Gastrocnemius medialis (tissue), 4 donors: ENCODE data around the gene PFKFB3. TPM values are rescaled to one million over a fixed set of nuclear protein-coding genes. Genes with fewer than 3 reads are reported as not detected.

Experiments used
- ATAC-seq, 2 donors: fragments of 150-250 bp; one replicate each; pipeline ENCODE4 v1.9.1; 2016
- DNase-seq, 2 donors: peaks; one replicate each; pipeline ENCODE4 v3.0.0-alpha.2; 2019
- H3K27ac ChIP-seq, 4 donors: fragments of 200-600 bp; sonication (generic); 1 replicate in 1 of 4; 2 replicates in 3 of 4; pipeline ENCODE4 v1.5.1; 2016 to 2018; ENCODE audit warnings: mild to moderate bottlenecking in 2 of 4, moderate library complexity in 1 of 4
- H3K27me3 ChIP-seq, 3 donors: fragments of 200-600 bp; sonication (generic) in 2 of 3; 1 replicate in 1 of 3; 2 replicates in 2 of 3; pipeline versions ENCODE4 v1.5.1 to v1.6.0; 2016 to 2019; ENCODE audit warnings: mild to moderate bottlenecking in 1 of 3, moderate library complexity in 1 of 3
- H3K36me3 ChIP-seq, 2 donors: fragments of 200-600 bp; sonication (generic) in 1 of 2; one replicate each; pipeline ENCODE4 v1.5.1; 2017 to 2018
- H3K4me1 ChIP-seq, 2 donors: fragments of 200-600 bp; sonication (generic) in 1 of 2; one replicate each; pipeline ENCODE4 v1.5.1; 2016 to 2017; ENCODE audit warnings: mild to moderate bottlenecking in 2 of 2
- H3K4me3 ChIP-seq, 4 donors: fragments of 200-600 bp; sonication (generic) in 3 of 4; 1 replicate in 1 of 4; 2 replicates in 3 of 4; pipeline ENCODE4 v1.5.1; 2016 to 2019; ENCODE audit warnings: mild to moderate bottlenecking in 2 of 4
- H3K9me3 ChIP-seq, 3 donors: fragments of 200-600 bp; sonication (generic) in 2 of 3; 1 replicate in 1 of 3; 2 replicates in 2 of 3; pipeline ENCODE4 v1.5.1; 2016 to 2019
- POLR2A ChIP-seq, 2 donors: fragments of 450-650 bp; IDR thresholded peaks; one replicate each; pipeline ENCODE4 v1.6.1; 2017; ENCODE audit warnings: antibody characterized with exemption in 2 of 2, mild to moderate bottlenecking in 2 of 2, moderate library complexity in 2 of 2
- in situ Hi-C, 4 donors: fragments of 200-750 bp; cut with MboI; loops; one replicate each; pipeline versions ENCODE4 v1.15.0 to v1.8.0; 2017; ENCODE audit warnings: low sequenced_read_pairs in 4 of 4
- intact Hi-C: fragments of 100-400 bp; cut with DNase I; formaldehyde crosslinking; loops from one replicate; pipeline ENCODE4 v1.15.1; 2023; ENCODE audit warnings: low total_unique reads
- total RNA-seq, 4 donors: library from RNA; depleted of rRNA; stranded (reverse); fragments of >200 nt; gene quantifications; one replicate each; pipeline versions ENCODE4 v1.1.0 to v1.2.3, GENCODE V29; 2016
- TF ChIP-seq, protein P1 (sequence below), 5 experiments: fragments of 450-650 bp in 3 of 5; fragments of 200-600 bp in 2 of 5; sonication (generic) in 2 of 5; IDR thresholded peaks in 4 of 5; conservative IDR thresholded peaks in 1 of 5; 1 replicate in 4 of 5; 2 replicates in 1 of 5; pipeline ENCODE4 v1.5.1; 2016 to 2019; ENCODE audit warnings: antibody characterized with exemption in 5 of 5, mild to moderate bottlenecking in 3 of 5, moderate library complexity in 3 of 5

PFKFB3 gene
- total RNA-seq, 4 donors from 2014 or later, result 218 to 1,159 (median 337) TPM

DNA sequence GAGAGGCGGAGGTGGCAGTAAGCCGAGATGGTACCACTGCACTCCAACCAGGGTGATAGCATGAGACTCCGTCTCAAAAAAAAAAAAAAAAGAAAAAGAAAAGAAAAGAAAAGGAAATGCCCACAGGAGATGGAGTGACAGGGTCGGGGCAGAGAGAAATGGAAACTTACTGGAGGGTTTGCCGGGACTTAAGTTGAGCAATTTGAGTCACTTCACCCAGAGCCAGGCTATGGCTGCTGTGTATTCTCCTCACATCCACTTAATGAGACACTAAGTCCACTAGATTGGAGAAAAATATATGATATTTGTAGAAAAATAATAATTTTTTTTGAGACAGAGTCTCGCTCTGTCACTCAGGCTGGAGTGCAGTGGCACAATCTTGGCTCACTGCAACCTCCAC, 4.6 kb upstream of the PFKFB3 start:
- intact Hi-C loops, result no loop called here

DNA sequence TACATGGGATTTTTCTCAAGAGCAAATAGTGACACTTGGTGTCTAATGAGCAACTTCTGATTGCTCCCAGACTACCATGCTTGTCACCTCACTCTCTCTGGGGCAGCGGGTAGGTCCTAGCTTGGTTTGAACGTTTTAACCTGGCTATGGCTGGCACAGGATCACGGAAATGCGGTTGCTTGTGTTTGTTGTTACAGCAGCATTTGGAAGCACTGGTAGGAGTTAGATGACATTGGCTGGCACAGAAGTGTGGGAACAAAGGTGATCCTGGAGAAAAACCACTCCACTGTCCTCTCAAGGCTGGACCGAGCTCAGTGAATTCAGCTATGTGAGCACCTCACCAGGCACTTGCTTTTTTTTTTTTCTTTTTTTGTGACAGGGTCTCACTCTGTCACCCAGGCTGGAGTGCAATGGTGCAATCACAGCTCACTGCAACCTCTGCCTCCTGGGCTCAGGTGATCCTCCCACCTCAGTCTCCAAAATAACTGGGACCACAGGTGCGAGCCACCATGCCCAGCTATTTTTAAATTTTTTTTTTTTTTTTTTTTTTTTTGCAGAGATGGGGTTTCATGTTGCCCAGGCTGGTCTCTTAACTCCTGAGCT, 3.5 kb upstream of the PFKFB3 start:
- peak overlapping the region; percentile 89 to 98 (median 95) for H3K27ac ChIP-seq
- H3K36me3 ChIP-seq, result no peaks in the 10 kb centered on the region
- intact Hi-C loops, result no loop called here
- ATAC-seq (peak; percentile 5 to 11), DNase-seq (peak in 1 of 2 donors; percentile 75)
- peaks cover 56 to 57% of the 10 kb centered on the region in 2 donors for H3K4me1 ChIP-seq
- TF ChIP-seq POLR2A (IDR thresholded peaks at IDR 0.05), result peak in 1 of 2 donors; percentile 45
- TF ChIP-seq, protein P1, sequence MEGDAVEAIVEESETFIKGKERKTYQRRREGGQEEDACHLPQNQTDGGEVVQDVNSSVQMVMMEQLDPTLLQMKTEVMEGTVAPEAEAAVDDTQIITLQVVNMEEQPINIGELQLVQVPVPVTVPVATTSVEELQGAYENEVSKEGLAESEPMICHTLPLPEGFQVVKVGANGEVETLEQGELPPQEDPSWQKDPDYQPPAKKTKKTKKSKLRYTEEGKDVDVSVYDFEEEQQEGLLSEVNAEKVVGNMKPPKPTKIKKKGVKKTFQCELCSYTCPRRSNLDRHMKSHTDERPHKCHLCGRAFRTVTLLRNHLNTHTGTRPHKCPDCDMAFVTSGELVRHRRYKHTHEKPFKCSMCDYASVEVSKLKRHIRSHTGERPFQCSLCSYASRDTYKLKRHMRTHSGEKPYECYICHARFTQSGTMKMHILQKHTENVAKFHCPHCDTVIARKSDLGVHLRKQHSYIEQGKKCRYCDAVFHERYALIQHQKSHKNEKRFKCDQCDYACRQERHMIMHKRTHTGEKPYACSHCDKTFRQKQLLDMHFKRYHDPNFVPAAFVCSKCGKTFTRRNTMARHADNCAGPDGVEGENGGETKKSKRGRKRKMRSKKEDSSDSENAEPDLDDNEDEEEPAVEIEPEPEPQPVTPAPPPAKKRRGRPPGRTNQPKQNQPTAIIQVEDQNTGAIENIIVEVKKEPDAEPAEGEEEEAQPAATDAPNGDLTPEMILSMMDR (IDR thresholded peaks at IDR 0.05 in 4 of 5, conservative IDR thresholded peaks at IDR 0.05 in 1 of 5), result no peak
- H3K27me3 ChIP-seq, result no peaks in the 10 kb centered on the region
- H3K4me3 ChIP-seq, result no peak overlapping the region
- H3K9me3 ChIP-seq, result no peaks in the 10 kb centered on the region
- in situ Hi-C loops, result loop anchor here in 1 of 4 donors (5.0 to 25.0 kb wide), 2 partner anchors 37 to 1537 kb away; no protein-coding TSS in a partner anchor

More for the DNA sequence above, 4.6 kb upstream of the PFKFB3 start:
- no peak for DNase-seq
- peak overlapping the region; percentile 89 to 98 (median 95) for H3K27ac ChIP-seq
- H3K4me1 ChIP-seq, result peaks cover 66 to 67% of the 10 kb centered on the region in 2 donors
- H3K4me3 ChIP-seq, result no peak overlapping the region
- H3K9me3 ChIP-seq, result no peaks in the 10 kb centered on the region
- in situ Hi-C loops, result loop anchor here in 1 of 4 donors (5.0 to 25.0 kb wide), 2 partner anchors 36 to 1536 kb away; no protein-coding TSS in a partner anchor
- ATAC-seq, result no peak
- no peak for TF ChIP-seq POLR2A (IDR thresholded peaks at IDR 0.05)
- TF ChIP-seq, protein P1 (IDR thresholded peaks at IDR 0.05 in 4 of 5, conservative IDR thresholded peaks at IDR 0.05 in 1 of 5), result no peak
- H3K36me3 ChIP-seq, result no peaks in the 10 kb centered on the region
- H3K27me3 ChIP-seq, result no peaks in the 10 kb centered on the region

DNA sequence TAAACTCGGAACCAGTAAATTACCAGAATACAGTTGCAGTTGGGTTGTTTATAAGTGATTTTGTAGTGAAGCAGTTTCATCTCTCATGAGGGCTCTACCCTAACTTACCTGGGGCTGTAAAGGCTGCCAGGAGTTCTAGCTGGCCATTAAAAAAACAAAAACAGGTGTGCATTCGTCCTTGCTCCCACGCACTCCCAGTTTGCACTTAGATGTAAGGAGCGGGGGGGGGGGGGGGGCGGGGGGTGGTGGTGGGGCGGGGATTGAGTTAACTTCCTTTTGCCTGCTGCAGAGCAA, 2.3 kb upstream of the PFKFB3 start:
- peak overlapping the region; percentile 89 to 98 (median 95) for H3K27ac ChIP-seq
- ATAC-seq, result no peak
- intact Hi-C loops (loop anchor here (1.0 to 2.0 kb wide), 2 partner anchors 26 to 37 kb away; no protein-coding TSS in a partner anchor), in situ Hi-C loops (loop anchor here in 3 of 4 donors (10.0 kb wide), 2 partner anchors 46 to 96 kb away; no protein-coding TSS in a partner anchor)
- H3K4me3 ChIP-seq, result peak overlapping the region in 3 of 4 donors; percentile 67 to 100 (median 99)
- no peak for TF ChIP-seq POLR2A (IDR thresholded peaks at IDR 0.05)
- TF ChIP-seq, protein P1 (IDR thresholded peaks at IDR 0.05 in 4 of 5, conservative IDR thresholded peaks at IDR 0.05 in 1 of 5), result no peak
- DNase-seq, result no peak
- H3K36me3 ChIP-seq, result no peaks in the 10 kb centered on the region
- H3K4me1 ChIP-seq, result peaks cover 56 to 59% of the 10 kb centered on the region in 2 donors
- H3K9me3 ChIP-seq, result no peaks in the 10 kb centered on the region
- no peaks in the 10 kb centered on the region for H3K27me3 ChIP-seq

DNA sequence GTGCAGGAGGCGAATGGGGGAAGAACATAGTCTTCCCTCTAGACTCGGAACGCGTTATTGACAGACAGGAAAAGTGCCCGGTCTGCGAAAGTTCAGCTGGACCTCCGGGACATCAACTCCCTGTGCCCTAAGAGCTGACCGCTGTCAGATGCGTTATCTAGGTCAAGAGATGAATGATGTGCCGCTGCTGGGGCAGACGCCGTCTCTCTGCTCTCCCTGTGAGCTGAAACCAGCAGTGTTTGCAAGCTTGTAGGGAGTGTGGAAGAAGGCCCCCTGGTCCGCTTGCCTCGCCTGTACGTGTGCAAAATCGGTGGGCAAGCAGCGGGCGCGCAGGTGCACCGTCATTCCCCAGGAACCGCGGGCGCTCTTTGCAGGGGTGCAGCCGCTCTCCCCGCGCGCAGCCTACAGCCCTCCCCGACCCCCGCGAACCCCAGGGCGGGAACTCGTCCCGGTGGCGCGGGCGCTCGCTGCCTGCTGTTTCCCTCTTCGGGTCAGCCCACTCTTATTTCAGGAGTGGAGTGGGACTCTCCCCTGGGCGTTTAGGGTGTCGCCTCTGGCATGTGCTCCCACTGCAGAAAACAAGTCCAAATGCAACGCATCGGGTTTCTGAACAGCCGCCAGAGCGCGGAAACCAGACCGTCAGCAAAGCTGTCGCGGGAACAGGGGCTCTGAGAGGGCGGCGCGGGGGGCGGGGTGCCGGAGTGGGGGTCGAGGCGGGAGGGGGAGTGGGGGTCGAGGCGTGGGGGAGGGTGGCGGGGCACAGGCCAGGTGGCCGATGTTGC, 1.8 kb upstream of the PFKFB3 start:
- no peaks in the 10 kb centered on the region for H3K36me3 ChIP-seq
- intact Hi-C loops, result loop anchor here (1.0 to 2.0 kb wide), 2 partner anchors 26 to 38 kb away; no protein-coding TSS in a partner anchor
- H3K27me3 ChIP-seq, result no peaks in the 10 kb centered on the region
- in situ Hi-C loops, result loop anchor here in 3 of 4 donors (10.0 kb wide), 2 partner anchors 46 to 96 kb away; no protein-coding TSS in a partner anchor
- no peaks in the 10 kb centered on the region for H3K9me3 ChIP-seq
- peak; percentile 48 to 49 for ATAC-seq
- peak overlapping the region; percentile 89 to 98 (median 95) for H3K27ac ChIP-seq
- peaks cover 54 to 56% of the 10 kb centered on the region in 2 donors for H3K4me1 ChIP-seq
- TF ChIP-seq POLR2A (IDR thresholded peaks at IDR 0.05), result peak; percentile 38 to 76
- TF ChIP-seq, protein P1 (IDR thresholded peaks at IDR 0.05 in 4 of 5, conservative IDR thresholded peaks at IDR 0.05 in 1 of 5), result no peak
- DNase-seq, result peak; percentile 89 to 90
- H3K4me3 ChIP-seq, result peak overlapping the region; percentile 67 to 100 (median 90)
